ENCODE results near the gene PSEN1.

DNA sequence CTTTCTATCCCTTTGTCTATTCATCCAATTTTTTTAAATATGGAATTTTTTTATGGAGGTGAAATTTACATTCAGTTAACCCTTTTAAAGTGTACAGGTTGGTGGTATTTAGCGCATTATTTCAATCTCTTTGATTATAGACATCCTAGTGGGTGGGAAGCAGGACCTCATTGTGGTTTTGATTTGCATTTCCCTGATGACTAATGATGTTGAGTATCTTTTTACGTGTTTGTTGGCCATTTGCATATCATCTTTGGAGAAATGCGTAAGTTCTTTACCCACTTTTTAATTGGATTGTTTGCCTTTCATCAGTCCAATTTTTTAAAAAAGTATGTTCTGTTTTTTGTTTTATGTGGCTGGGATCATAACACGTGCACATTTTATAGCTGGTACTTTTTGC lies 121.8 kb downstream of the PSEN1 start:
- TF ChIP-seq, protein P1, sequence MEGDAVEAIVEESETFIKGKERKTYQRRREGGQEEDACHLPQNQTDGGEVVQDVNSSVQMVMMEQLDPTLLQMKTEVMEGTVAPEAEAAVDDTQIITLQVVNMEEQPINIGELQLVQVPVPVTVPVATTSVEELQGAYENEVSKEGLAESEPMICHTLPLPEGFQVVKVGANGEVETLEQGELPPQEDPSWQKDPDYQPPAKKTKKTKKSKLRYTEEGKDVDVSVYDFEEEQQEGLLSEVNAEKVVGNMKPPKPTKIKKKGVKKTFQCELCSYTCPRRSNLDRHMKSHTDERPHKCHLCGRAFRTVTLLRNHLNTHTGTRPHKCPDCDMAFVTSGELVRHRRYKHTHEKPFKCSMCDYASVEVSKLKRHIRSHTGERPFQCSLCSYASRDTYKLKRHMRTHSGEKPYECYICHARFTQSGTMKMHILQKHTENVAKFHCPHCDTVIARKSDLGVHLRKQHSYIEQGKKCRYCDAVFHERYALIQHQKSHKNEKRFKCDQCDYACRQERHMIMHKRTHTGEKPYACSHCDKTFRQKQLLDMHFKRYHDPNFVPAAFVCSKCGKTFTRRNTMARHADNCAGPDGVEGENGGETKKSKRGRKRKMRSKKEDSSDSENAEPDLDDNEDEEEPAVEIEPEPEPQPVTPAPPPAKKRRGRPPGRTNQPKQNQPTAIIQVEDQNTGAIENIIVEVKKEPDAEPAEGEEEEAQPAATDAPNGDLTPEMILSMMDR (IDR thresholded peaks at IDR 0.05), result no peak
- no peak for TF ChIP-seq POLR2A (IDR thresholded peaks at IDR 0.05)
